CD4-positive, alpha-beta memory T cell (primary cell): ENCODE measurements around the gene ZNF791. TPM values are rescaled to one million over a fixed set of nuclear protein-coding genes. Genes with fewer than 3 reads are reported as not detected.

Experiments
- CTCF ChIA-PET: fragments of 350-600 bp; sonication (Branson Sonifier 250); formaldehyde crosslinking; loops from one replicate; lab custom pipeline; 2021; ENCODE audit warnings: inconsistent platforms; ENCODE audit not compliant: partially characterized antibody; lab: Charles Lee
- POLR2A ChIA-PET: fragments of 350-600 bp; sonication (Branson Sonifier 250); formaldehyde crosslinking; loops from one replicate; lab custom pipeline; 2021; ENCODE audit not compliant: partially characterized antibody; lab: Charles Lee
- DNase-seq, 5 donors: peaks; one replicate each; pipeline versions ENCODE4 v3.0.0 to v3.0.0-alpha.2; 2020 to 2022; ENCODE audit warnings: mixed read lengths in 1 of 5
- H3K27ac ChIP-seq: one replicate; pipeline ENCODE4 v1.7.0; 2013; ENCODE audit warnings: low read depth, low read length
- H3K27me3 ChIP-seq: 2 replicates; pipeline ENCODE4 v1.7.0; 2013; ENCODE audit warnings: mild to moderate bottlenecking, low read length, moderate library complexity; ENCODE audit not compliant: insufficient read depth
- H3K36me3 ChIP-seq: 2 replicates; pipeline ENCODE4 v1.7.0; 2013; ENCODE audit warnings: mild to moderate bottlenecking, low read length, moderate library complexity; ENCODE audit not compliant: insufficient read depth
- H3K4me1 ChIP-seq: 2 replicates; pipeline ENCODE4 v1.7.0; 2013; ENCODE audit warnings: mild to moderate bottlenecking, low read length, moderate library complexity; ENCODE audit not compliant: insufficient read depth
- H3K4me3 ChIP-seq, 2 donors: one replicate each; pipeline ENCODE4 v1.7.0; 2013; ENCODE audit warnings: low read length in 2 of 2, mild to moderate bottlenecking in 1 of 2
- H3K9me3 ChIP-seq, 2 donors: one replicate each; pipeline ENCODE4 v1.7.0; 2013; ENCODE audit warnings: low read length in 2 of 2, control low read depth in 1 of 2; ENCODE audit not compliant: control insufficient read depth in 1 of 2
- H3K27ac Mint-ChIP-seq, 7 donors: one replicate each; pipeline ENCODE4 v1.8.0; 2020 to 2021; ENCODE audit warnings: mixed read lengths in 7 of 7, mild to moderate bottlenecking in 6 of 7, inconsistent platforms in 3 of 7, moderate library complexity in 3 of 7
- H3K27me3 Mint-ChIP-seq, 2 donors: one replicate each; pipeline ENCODE4 v1.8.0; 2020 to 2021; ENCODE audit warnings: mixed read lengths in 2 of 2
- H3K36me3 Mint-ChIP-seq, 2 donors: one replicate each; pipeline ENCODE4 v1.8.0; 2020 to 2021; ENCODE audit warnings: mixed read lengths in 2 of 2, inconsistent platforms in 1 of 2, mild to moderate bottlenecking in 1 of 2
- H3K4me1 Mint-ChIP-seq, 4 donors: one replicate each; pipeline ENCODE4 v1.8.0; 2020 to 2021; ENCODE audit warnings: mixed read lengths in 4 of 4, mild to moderate bottlenecking in 1 of 4
- H3K4me3 Mint-ChIP-seq, 8 donors: one replicate each; pipeline ENCODE4 v1.8.0; 2020 to 2021; ENCODE audit warnings: mixed read lengths in 8 of 8, mild to moderate bottlenecking in 7 of 8, moderate library complexity in 6 of 8, inconsistent platforms in 3 of 8
- H3K9me3 Mint-ChIP-seq, 8 donors: one replicate each; pipeline ENCODE4 v1.8.0; 2020 to 2021; ENCODE audit warnings: mixed read lengths in 8 of 8, mild to moderate bottlenecking in 5 of 8, inconsistent platforms in 3 of 8, moderate library complexity in 1 of 8
- intact Hi-C: fragments of 100-400 bp; cut with micrococcal nuclease; formaldehyde crosslinking; loops from one replicate; pipeline ENCODE4 v1.15.1; 2023
- polyA plus RNA-seq, 2 donors: library from polyadenylated mRNA; unstranded; fragments of 300-500 nt; fragmentation: Illumina TruSeq; gene quantifications; one replicate each; pipeline ENCODE4 v1.2.3, GENCODE V29; 2021
- total RNA-seq, 2 experiments: library from RNA; stranded (reverse); gene quantifications; one replicate each; pipeline ENCODE4 v1.2.3, GENCODE V29; 2021

The ZNF791 gene
- total and polyA plus RNA-seq, 4 experiments from 2014 or later = 11.5 to 46.3 (median 31.6) TPM

DNA sequence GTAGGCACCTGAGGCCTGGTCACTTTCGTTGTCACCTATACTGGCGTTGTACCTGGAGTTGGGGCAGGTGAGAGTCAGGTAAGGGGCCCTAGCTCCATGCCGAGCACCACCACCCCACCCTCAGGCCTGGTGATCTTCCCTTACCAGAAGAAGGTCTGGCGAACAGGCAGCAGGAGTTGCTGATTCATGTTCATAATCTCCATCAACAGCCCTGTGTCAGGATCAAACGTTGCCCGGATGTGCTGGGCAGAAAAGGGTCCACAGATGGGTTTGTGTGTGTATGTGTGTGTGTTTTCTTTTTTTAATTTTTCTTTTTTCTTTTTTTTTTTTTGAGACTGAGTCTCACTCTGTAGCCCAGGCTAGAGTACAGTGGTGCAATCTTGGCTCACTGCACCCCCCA is 41.5 kb downstream of the ZNF791 start:
- Mint-ChIP-seq H3K4me1 (peaks cover 2 to 5% (median 4%) of the 10 kb centered on the region in 4 donors), H3K4me3 (no peak overlapping the region), H3K27ac (peak overlapping the region in 1 of 7 donors; percentile 29), H3K9me3 (no peaks in the 10 kb centered on the region), H3K36me3 (peaks cover 23 to 32% of the 10 kb centered on the region in 2 donors), H3K27me3 (no peaks in the 10 kb centered on the region)
- Histone ChIP-seq H3K27ac (no peak overlapping the region), H3K9me3 (no peaks in the 10 kb centered on the region), H3K4me1 (no peaks in the 10 kb centered on the region), H3K4me3 (no peak overlapping the region), H3K36me3 (peaks cover 21% of the 10 kb centered on the region), H3K27me3 (no peaks in the 10 kb centered on the region)
- ChIA-PET POLR2A (interaction anchor here (1.0 kb wide), 1 partner anchor 44 kb away, joined by 3 read pairs; the partner anchor contains the start of gene FBXW9), CTCF (interaction anchor here (2.1 kb wide), 1 partner anchor 12 kb away, joined by 5 read pairs; no protein-coding TSS in a partner anchor)
- DNase-seq = no peak
- intact Hi-C loops = no loop called here

DNA sequence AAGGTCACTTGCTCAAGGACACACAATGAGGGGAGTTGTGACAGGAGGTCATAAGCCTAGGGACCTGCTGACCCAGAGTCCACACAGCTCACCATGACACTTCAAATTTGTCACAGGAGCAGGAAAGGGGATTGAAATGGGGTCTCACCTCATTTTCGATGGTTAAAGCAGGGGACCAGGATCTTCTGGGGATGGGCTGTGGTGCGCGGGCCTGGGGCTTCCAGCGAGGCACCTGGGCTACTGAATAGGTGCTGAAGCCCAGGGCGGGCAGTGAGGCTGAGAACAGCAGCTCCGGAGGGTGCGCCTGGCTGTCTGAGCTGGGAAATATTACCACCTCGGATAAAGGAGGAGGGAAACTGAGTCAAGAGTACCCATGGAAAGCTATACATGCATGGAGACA is 44.8 kb downstream of the ZNF791 start:
- CTCF ChIA-PET = interaction anchor here (0.8 to 1.7 kb wide), 3 partner anchors 9 to 191 kb away, joined by 3 to 7 read pairs (median 4); no protein-coding TSS in a partner anchor
- no peaks in the 10 kb centered on the region for H3K4me1 ChIP-seq
- H3K27ac ChIP-seq = no peak overlapping the region
- H3K4me3 Mint-ChIP-seq = no peak overlapping the region
- no peaks in the 10 kb centered on the region for H3K27me3 Mint-ChIP-seq
- intact Hi-C loops = no loop called here
- DNase-seq = no peak
- H3K27ac Mint-ChIP-seq = peak overlapping the region in 3 of 7 donors; percentile 25 to 85 (median 37)
- peaks cover 3 to 5% (median 5%) of the 10 kb centered on the region in 4 donors for H3K4me1 Mint-ChIP-seq
- no peaks in the 10 kb centered on the region for H3K27me3 ChIP-seq
- no peak overlapping the region for H3K4me3 ChIP-seq
- peaks cover 43% of the 10 kb centered on the region for H3K36me3 ChIP-seq
- POLR2A ChIA-PET = no interaction called here
- H3K9me3 Mint-ChIP-seq = no peaks in the 10 kb centered on the region
- H3K9me3 ChIP-seq = no peaks in the 10 kb centered on the region
- peaks cover 33 to 49% of the 10 kb centered on the region in 2 donors for H3K36me3 Mint-ChIP-seq

DNA sequence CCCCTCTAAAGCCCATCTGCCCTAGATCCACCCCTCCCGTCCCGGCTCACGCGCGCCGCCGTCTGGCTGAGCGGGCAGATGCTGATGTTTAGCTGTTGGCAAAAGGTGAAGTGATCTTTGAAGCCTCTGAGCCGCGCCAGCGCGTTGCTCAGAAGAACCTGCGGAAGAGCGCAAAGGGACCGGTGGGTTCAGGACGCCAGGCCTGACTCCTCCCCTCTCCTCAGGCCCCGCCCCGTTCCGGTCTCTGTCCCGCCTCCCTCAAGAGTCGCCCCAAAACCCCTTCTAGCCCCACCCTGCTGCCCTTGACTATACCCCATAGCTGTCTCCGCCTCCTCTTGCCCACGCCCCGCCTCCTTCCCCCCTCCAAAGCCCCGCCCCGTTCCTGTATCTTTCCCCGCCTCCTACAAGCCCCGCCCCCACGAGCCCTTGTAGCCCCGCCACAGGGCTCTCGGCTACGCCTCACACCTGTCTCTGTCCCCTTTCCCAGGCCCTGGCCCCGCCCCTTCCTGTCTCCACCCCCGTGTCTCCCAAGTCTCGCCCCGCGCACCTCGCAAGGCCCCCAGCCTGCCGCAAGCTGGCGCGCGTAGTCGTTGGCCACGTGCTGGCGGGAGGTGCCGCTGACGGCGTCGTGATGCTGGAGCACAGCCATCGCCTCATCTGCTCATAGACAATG is 46.3 kb downstream of the ZNF791 start:
- no peaks in the 10 kb centered on the region for H3K4me1 ChIP-seq
- H3K9me3 ChIP-seq = no peaks in the 10 kb centered on the region
- intact Hi-C loops = no loop called here
- Mint-ChIP-seq H3K4me3 (no peak overlapping the region), H3K4me1 (peaks cover 3 to 5% (median 5%) of the 10 kb centered on the region in 4 donors), H3K27ac (no peak overlapping the region), H3K27me3 (no peaks in the 10 kb centered on the region), H3K9me3 (no peaks in the 10 kb centered on the region), H3K36me3 (peaks cover 35 to 46% of the 10 kb centered on the region in 2 donors)
- H3K27ac ChIP-seq = no peak overlapping the region
- no peak overlapping the region for H3K4me3 ChIP-seq
- ChIA-PET POLR2A (no interaction called here), CTCF (interaction anchor here (0.7 kb wide), 1 partner anchor 228 kb away, joined by 4 read pairs; no protein-coding TSS in a partner anchor)
- peaks cover 56% of the 10 kb centered on the region for H3K36me3 ChIP-seq
- no peak for DNase-seq
- H3K27me3 ChIP-seq = no peaks in the 10 kb centered on the region

DNA sequence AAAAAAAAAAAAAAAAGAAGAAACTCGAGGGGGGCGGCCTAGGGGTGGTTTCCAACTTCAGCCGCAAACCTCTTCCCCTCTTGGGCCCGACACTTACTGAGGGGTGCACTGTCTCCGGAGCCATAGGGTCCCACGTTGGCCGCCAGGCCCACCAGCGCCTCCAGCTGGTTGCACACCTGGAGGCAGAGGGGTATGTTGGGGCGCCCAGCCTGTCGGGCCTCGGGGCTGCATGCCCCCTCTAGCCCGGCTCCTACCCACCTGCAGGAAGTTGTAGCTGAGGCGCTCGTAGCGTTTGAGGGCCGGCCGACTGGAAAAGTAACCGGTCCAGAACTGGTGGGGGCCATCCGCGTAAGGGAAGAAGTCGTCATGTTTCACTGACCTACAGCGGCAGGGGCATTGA is 47.2 kb downstream of the ZNF791 start:
- H3K9me3 Mint-ChIP-seq = no peaks in the 10 kb centered on the region
- DNase-seq = no peak
- peaks cover 37 to 47% of the 10 kb centered on the region in 2 donors for H3K36me3 Mint-ChIP-seq
- ChIA-PET CTCF (interaction anchor here (0.7 kb wide), 1 partner anchor 227 kb away, joined by 4 read pairs; no protein-coding TSS in a partner anchor), POLR2A (interaction anchor here (1.1 kb wide), 1 partner anchor 47 kb away, joined by 3 read pairs; the partner anchor contains the start of genes ZNF490 and ZNF791)
- intact Hi-C loops = no loop called here
- Histone ChIP-seq H3K4me1 (no peaks in the 10 kb centered on the region), H3K36me3 (peaks cover 61% of the 10 kb centered on the region), H3K27me3 (no peaks in the 10 kb centered on the region), H3K4me3 (no peak overlapping the region), H3K27ac (no peak overlapping the region), H3K9me3 (no peaks in the 10 kb centered on the region)
- peaks cover 3 to 5% (median 5%) of the 10 kb centered on the region in 4 donors for H3K4me1 Mint-ChIP-seq
- H3K27me3 Mint-ChIP-seq = no peaks in the 10 kb centered on the region
- no peak overlapping the region for H3K27ac Mint-ChIP-seq
- peak overlapping the region in 1 of 8 donors; percentile 36 for H3K4me3 Mint-ChIP-seq

DNA sequence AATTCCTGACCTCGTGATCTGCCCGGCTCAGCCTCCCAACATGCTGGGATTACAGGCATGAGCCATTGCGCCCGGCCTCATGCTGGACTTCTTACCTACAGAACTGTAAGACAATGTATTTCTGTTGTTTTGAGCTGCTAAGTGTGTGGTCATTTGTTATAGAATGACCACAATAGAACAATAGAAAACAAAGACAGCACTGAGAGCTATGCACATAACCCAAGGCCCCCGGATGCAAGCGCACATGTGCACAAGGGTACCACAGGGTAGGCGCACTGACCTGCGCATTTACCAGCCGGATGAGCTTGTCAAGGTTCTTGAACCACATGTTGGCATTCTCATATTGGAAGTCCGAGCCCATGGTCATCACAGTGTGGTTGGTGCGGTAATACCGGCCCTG is 50.3 kb downstream of the ZNF791 start:
- H3K9me3 Mint-ChIP-seq = no peaks in the 10 kb centered on the region
- no peaks in the 10 kb centered on the region for H3K9me3 ChIP-seq
- H3K4me3 Mint-ChIP-seq = no peak overlapping the region
- ChIA-PET POLR2A (no interaction called here), CTCF (interaction anchor here (1.1 to 1.2 kb wide), 2 partner anchors 16 to 21 kb away, joined by 3 to 5 read pairs; no protein-coding TSS in a partner anchor)
- H3K27me3 ChIP-seq = no peaks in the 10 kb centered on the region
- no peak overlapping the region for H3K4me3 ChIP-seq
- H3K27ac Mint-ChIP-seq = no peak overlapping the region
- H3K36me3 ChIP-seq = peaks cover 64% of the 10 kb centered on the region
- peaks cover 29 to 47% of the 10 kb centered on the region in 2 donors for H3K36me3 Mint-ChIP-seq
- no peak for DNase-seq
- H3K27me3 Mint-ChIP-seq = no peaks in the 10 kb centered on the region
- H3K4me1 ChIP-seq = peaks cover 17% of the 10 kb centered on the region
- peaks cover 8 to 24% (median 18%) of the 10 kb centered on the region in 4 donors for H3K4me1 Mint-ChIP-seq
- no peak overlapping the region for H3K27ac ChIP-seq
- intact Hi-C loops = no loop called here

DNA sequence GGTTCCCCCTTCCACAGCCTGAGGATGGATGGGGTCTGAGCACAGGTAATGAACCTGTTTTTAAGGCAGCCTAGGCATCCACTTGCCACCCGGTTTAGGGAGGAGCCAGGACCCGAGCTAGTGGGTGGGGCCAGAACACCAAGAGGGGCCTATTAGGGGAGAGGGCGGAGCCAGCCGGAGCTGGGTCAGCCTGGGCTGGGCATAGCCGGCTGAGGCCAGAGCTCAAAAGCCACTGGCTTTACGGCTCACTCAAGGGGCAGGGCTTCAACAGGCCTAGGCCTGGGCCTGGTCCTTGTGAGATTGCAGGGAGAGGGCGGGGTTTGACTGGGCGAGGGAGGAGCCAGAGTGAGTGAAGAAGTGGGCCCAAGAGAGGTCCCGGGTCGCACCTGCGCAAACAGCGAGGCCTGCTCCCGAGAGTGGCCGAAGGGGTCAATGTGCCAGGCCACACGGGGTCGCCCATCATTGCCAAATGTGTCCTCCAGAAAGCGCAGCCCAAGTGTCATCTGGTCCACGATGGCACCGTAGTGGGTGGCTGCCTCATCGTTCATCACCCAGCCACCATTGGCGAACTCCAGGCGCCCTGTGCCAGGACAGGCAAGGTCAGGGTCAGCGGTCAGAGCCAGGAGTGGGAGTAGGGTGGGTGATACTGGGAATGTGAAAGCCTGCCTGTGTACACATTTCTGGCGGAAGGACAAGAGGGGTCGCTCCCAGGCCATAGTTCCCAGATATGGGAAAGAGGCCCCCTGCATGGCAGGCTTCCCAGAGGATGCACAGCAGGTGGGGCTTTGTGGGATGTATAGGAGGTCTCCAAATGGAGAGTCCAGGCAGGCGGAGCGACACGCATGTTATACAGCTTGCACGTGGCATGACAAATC is 53.9 kb downstream of the ZNF791 start:
- H3K9me3 Mint-ChIP-seq = no peaks in the 10 kb centered on the region
- H3K4me1 Mint-ChIP-seq = peaks cover 23 to 59% (median 42%) of the 10 kb centered on the region in 4 donors
- H3K27me3 Mint-ChIP-seq = no peaks in the 10 kb centered on the region
- no peak overlapping the region for H3K4me3 ChIP-seq
- peak overlapping the region; percentile 96 for H3K27ac ChIP-seq
- peak overlapping the region; percentile 91 to 99 (median 94) for H3K4me3 Mint-ChIP-seq
- DNase-seq = no peak
- POLR2A ChIA-PET = interaction anchor here (1.0 to 2.5 kb wide), 2 partner anchors 15 to 54 kb away, joined by 3 to 11 read pairs; partner anchors contain the start of genes ZNF490 and ZNF791
- CTCF ChIA-PET = interaction anchor here (0.6 to 1.5 kb wide), 5 partner anchors 10 to 182 kb away, joined by 3 to 4 read pairs (median 3); no protein-coding TSS in a partner anchor
- no peaks in the 10 kb centered on the region for H3K9me3 ChIP-seq
- H3K27me3 ChIP-seq = no peaks in the 10 kb centered on the region
- peaks cover 40% of the 10 kb centered on the region for H3K36me3 ChIP-seq
- peak overlapping the region; percentile 90 to 99 (median 97) for H3K27ac Mint-ChIP-seq
- H3K36me3 Mint-ChIP-seq = peaks cover 24 to 44% of the 10 kb centered on the region in 2 donors
- intact Hi-C loops = loop anchor here (1.0 kb wide), 1 partner anchor 17 kb away; the partner anchor contains the start of gene DHPS
- peaks cover 40% of the 10 kb centered on the region for H3K4me1 ChIP-seq
